IgD-negative memory B cell (primary cell): ENCODE results near the gene TRPV3. TPM values are rescaled to one million over a fixed set of nuclear protein-coding genes. Genes with fewer than 3 reads are reported as not detected.
"Not testable (repeated sequence)": the region's sequence is repeated elsewhere in the genome, so short reads cannot be mapped to it uniquely, and the experiment has no call there.

Experiments
- H3K27ac Mint-ChIP-seq, 3 donors: one replicate each; pipeline ENCODE4 v1.8.0; 2020 to 2022; ENCODE audit warnings: mild to moderate bottlenecking in 3 of 3, mixed read lengths in 3 of 3, moderate library complexity in 1 of 3
- H3K27me3 Mint-ChIP-seq: one replicate; pipeline ENCODE4 v1.8.0; 2021; ENCODE audit warnings: mixed read lengths
- H3K36me3 Mint-ChIP-seq: one replicate; pipeline ENCODE4 v1.8.0; 2020; ENCODE audit warnings: mild to moderate bottlenecking, mixed read lengths
- H3K4me1 Mint-ChIP-seq, 3 donors: one replicate each; pipeline ENCODE4 v1.8.0; 2020 to 2022; ENCODE audit warnings: mixed read lengths in 3 of 3, mild to moderate bottlenecking in 1 of 3
- H3K4me3 Mint-ChIP-seq, 4 donors: one replicate each; pipeline ENCODE4 v1.8.0; 2020 to 2022; ENCODE audit warnings: mild to moderate bottlenecking in 4 of 4, mixed read lengths in 4 of 4, moderate library complexity in 3 of 4
- H3K9me3 Mint-ChIP-seq, 3 donors: one replicate each; pipeline ENCODE4 v1.8.0; 2020 to 2021; ENCODE audit warnings: mixed read lengths in 3 of 3, mild to moderate bottlenecking in 1 of 3
- polyA plus RNA-seq: library from polyadenylated mRNA; unstranded; fragments of 300-500 nt; fragmentation: Illumina TruSeq; gene quantifications from one replicate; pipeline ENCODE4 v1.2.3, GENCODE V29; 2021

TRPV3 gene
- polyA plus RNA-seq, 1 donor from 2014 or later: 2.2 TPM

DNA sequence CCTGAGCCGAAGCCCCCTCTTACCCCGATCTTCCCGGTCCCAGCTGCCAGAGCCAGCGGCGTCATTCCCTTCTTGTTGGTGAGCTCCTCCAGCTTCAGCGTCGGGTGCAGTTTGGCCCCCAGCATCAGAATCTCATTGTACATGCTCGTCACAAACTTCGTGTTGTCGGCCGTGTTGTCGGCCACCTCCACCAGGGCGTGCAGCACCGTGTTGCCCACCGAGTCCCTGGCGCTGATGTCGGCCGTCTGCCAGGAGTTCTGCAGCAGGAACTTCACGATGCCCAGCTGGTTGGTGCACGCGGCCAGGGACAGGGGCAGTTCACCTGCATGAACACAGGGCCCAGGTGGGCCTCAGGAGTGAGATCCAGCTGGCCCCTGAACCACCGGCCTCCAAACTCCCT is 32.2 kb upstream of the TRPV3 start:
- Mint-ChIP-seq H3K27me3 (no peaks in the 10 kb centered on the region), H3K4me3 (no peak overlapping the region), H3K27ac (peak overlapping the region in 1 of 3 donors; percentile 50), H3K4me1 (peaks cover 0 to 1% (median 0%) of the 10 kb centered on the region in 3 donors), H3K36me3 (peaks cover 11% of the 10 kb centered on the region), H3K9me3 (no peaks in the 10 kb centered on the region)

DNA sequence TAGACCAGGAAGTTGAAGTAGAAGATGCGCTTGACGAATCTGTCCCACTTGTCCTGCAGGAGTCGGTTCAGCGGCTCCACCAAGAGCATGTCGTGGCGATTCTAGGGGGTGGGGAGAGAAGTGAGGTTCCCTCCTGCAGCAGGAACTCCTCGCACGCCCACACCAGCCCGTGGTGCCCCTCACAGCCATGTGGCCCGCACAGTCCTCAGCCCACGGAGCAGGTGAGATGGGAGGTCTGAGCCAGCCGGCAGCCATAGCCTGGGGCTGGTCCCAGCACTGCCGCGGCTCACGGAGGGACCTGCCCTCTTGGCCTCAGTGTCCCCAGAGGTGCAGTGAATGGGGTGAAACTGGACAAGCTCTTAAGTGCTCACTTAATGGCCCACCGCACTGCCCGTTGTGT is 28.2 kb upstream of the TRPV3 start:
- peaks cover 10% of the 10 kb centered on the region for H3K36me3 Mint-ChIP-seq
- no peaks in the 10 kb centered on the region for H3K9me3 Mint-ChIP-seq
- peak overlapping the region in 1 of 3 donors; percentile 32 for H3K27ac Mint-ChIP-seq
- H3K4me1 Mint-ChIP-seq: peaks cover 0 to 3% (median 0%) of the 10 kb centered on the region in 3 donors
- H3K27me3 Mint-ChIP-seq: no peaks in the 10 kb centered on the region
- H3K4me3 Mint-ChIP-seq: no peak overlapping the region

DNA sequence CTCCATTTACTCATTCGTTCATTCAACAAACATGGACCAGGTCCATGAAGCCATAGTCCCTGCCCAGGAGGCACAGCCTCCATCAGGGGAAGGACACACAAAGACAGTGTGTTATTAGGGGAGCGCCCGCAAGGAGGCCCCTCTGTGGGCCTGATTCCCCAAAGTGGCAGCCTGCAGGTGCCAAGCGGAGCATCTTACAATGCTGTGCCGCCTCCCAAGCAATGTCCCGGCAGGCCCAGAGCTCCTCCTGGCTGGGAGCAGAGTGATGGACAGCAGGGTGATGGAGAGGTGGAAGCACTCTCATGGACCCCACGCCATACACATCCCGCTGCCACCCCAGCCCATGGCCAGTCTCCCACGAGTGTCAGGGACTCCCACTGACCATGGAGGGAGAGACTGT is 25.8 kb upstream of the TRPV3 start:
- Mint-ChIP-seq H3K4me1 (peaks cover 0 to 2% (median 0%) of the 10 kb centered on the region in 3 donors), H3K4me3 (no peak overlapping the region), H3K36me3 (peaks cover 6% of the 10 kb centered on the region), H3K27ac (peak overlapping the region in 1 of 3 donors; percentile 80), H3K9me3 (no peaks in the 10 kb centered on the region), H3K27me3 (no peaks in the 10 kb centered on the region)

DNA sequence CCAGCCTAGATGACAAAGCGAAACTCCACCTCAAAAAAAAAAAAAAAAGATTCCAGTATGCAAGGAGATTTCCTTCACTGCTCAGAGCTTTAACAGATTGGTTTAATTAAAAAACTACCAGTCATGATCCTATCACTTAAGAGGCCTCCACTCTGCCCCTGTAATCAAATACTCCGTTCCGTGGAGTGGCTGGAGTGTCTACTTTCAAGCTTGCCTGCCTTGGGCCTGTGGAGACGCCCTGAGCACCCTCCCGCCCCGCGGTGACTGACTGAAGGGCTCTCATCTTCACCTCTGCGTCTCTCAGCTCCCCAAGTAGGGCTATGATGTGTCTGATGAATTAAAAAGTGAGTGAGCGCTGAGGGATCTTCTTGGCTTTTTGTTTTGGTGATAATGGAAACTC is 25.3 kb upstream of the TRPV3 start:
- Mint-ChIP-seq H3K36me3 (peaks cover 6% of the 10 kb centered on the region), H3K4me3 (no peak overlapping the region), H3K27me3 (no peaks in the 10 kb centered on the region), H3K4me1 (peaks cover 0 to 2% (median 0%) of the 10 kb centered on the region in 3 donors), H3K27ac (peak overlapping the region in 1 of 3 donors; percentile 80), H3K9me3 (no peaks in the 10 kb centered on the region)

DNA sequence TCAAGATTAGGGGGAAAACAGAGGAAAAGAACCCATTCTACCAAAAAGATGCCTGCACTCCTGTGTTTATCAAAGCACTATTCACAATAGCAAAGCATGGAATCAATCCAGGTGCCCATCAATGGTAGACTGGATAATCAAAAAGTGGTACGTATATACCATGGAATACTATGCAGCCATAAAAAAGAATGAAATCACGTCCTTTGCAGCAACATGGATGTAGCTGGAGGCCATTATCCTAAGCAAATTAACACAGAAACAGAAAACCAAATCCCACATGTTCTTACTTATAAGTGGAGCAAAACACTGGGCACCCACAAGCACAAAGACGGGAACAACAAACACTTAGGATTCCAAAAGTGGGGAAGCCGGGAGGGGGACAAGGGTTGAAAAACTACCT is 21.1 kb upstream of the TRPV3 start:
- not testable (repeated sequence) for H3K27me3 Mint-ChIP-seq, H3K4me1 Mint-ChIP-seq, H3K27ac Mint-ChIP-seq, H3K36me3 Mint-ChIP-seq, H3K9me3 Mint-ChIP-seq
- H3K4me3 Mint-ChIP-seq: peak overlapping the region in 1 of 4 donors; percentile 31

DNA sequence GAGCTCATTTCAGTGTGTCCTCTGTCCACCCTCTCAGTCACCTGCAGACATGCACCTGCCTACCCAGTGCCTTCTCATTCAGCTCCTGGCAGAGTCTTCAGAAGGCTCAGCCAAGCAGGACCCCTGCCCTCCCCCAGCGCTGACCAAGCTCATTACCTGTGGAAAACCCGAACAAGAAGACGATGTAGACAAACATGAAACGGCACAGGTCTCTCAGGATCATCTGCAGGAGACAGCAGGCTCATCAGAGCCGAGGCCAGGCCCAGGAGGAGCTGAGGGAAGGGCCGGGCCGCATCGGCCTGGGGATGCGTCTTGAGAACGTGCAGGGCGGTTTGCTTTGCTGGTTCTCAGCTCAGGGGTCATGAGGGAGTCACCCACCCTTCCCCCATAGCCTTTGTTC is 19.4 kb upstream of the TRPV3 start:
- Mint-ChIP-seq H3K27me3 (no peaks in the 10 kb centered on the region), H3K36me3 (peaks cover 9% of the 10 kb centered on the region), H3K4me1 (peaks cover 0 to 2% (median 0%) of the 10 kb centered on the region in 3 donors), H3K4me3 (peak overlapping the region in 1 of 4 donors; percentile 21), H3K27ac (peak overlapping the region in 1 of 3 donors; percentile 39), H3K9me3 (no peaks in the 10 kb centered on the region)

DNA sequence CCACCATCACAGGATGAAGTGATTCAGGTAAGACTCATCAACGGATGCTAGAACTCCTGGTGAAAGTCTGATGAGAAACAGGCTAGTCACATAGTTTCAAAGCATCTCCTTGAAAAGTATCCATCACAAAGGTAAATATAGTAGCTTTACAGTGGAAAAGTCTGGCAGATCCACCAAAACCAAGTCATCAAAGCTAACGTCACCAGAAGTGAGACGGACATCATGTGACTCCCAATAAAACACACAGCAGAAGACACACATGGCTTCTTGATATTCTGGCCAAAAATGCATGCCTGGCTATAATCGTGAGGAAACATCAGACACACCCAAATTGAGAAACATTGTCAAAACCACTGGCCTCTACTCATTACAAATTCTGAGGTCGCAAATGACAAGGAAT is 17.9 kb upstream of the TRPV3 start:
- H3K27ac Mint-ChIP-seq: no peak overlapping the region
- no peaks in the 10 kb centered on the region for H3K27me3 Mint-ChIP-seq
- H3K36me3 Mint-ChIP-seq: peaks cover 8% of the 10 kb centered on the region
- peaks cover 0 to 2% (median 0%) of the 10 kb centered on the region in 3 donors for H3K4me1 Mint-ChIP-seq
- no peak overlapping the region for H3K4me3 Mint-ChIP-seq
- no peaks in the 10 kb centered on the region for H3K9me3 Mint-ChIP-seq

DNA sequence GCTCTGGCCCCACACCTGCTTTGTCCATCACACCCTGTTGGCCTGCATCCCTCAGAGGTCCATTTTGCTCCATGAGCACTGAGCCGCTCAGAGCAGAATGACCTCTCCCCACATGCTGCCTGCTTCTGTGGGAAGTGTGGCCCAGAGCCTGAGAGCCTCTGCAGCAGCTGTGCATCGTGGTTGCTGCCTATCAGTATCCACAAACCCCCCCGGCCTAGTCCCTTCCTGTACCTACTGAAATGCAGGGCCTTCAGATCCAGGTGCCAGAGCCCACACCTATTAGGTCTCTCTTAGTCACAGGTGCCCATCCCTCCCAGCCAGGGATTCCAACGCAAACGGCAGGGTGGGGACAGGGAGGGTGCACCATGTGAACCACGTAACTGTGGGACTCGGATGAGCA is 16.6 kb upstream of the TRPV3 start:
- Mint-ChIP-seq H3K27ac (no peak overlapping the region), H3K27me3 (no peaks in the 10 kb centered on the region), H3K36me3 (peaks cover 12% of the 10 kb centered on the region), H3K4me3 (no peak overlapping the region), H3K4me1 (peaks cover 0 to 2% (median 0%) of the 10 kb centered on the region in 3 donors), H3K9me3 (no peaks in the 10 kb centered on the region)

DNA sequence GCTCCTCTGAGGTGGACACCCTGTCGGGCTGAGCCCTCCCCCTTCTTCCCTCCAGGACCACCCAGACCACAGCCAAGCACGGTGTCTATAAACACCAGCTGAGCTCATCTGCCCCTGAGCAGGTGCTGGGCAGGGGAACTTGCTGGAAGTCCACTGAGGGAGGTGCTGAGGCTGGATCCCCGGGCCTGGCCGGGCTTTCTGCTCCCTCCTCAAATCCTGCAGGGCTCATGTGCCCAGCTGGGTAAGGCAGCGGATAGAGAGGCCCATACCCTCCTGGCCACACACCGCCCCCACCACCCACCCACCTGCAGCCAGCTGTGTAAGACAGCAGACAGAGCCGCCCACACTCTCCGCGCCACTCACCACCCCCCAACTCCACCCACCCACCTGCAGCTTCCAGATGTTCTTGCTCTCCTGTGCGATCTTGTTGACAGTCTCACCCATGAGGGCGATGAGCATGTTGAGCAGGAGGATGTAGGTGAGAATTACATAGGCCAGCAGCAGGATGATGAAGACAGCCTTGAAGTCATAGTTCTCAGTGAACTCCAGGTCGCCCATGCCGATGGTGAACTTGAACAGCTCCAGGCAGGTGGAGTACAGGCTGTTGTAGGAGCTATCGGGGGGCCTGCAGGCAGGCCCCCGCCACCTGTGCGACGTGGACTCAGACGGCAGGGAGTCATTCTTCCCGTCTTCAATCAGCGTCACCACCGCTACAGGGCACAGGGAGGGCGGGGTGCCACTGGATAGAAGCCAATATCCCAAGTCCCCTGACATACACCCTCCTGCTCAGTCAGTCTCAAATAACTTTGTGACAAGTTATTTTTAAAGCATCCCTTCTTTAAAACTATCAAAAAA is 15.9 kb upstream of the TRPV3 start:
- no peak overlapping the region for H3K4me3 Mint-ChIP-seq

DNA sequence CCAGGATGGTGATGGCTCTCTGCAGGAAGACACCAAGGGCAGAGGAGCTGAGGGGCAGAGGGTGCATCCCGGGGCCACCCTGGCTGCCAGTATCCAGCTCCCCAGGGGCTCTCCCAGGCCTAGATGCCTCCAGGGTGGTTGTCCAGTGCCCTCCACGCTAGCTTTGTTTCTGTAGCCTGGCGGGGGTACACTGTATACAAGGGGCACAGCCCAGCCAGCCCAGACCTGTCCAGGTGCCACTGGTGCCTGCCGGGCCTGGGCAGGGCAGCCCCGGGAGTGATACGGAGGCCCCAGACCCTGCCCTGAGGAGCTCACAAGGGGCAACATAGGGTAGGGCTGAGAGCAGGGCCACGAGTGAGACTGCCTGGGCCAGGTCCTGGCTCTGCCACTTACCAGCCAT is 14.6 kb upstream of the TRPV3 start:
- no peak overlapping the region for H3K4me3 Mint-ChIP-seq
- H3K4me1 Mint-ChIP-seq: peaks cover 0 to 2% (median 0%) of the 10 kb centered on the region in 3 donors
- H3K27me3 Mint-ChIP-seq: no peaks in the 10 kb centered on the region
- no peaks in the 10 kb centered on the region for H3K9me3 Mint-ChIP-seq
- peaks cover 13% of the 10 kb centered on the region for H3K36me3 Mint-ChIP-seq
- H3K27ac Mint-ChIP-seq: no peak overlapping the region

More for the DNA sequence above, 15.9 kb upstream of the TRPV3 start:
- Mint-ChIP-seq H3K27me3 (no peaks in the 10 kb centered on the region), H3K4me1 (peaks cover 0 to 2% (median 0%) of the 10 kb centered on the region in 3 donors), H3K27ac (no peak overlapping the region), H3K9me3 (no peaks in the 10 kb centered on the region), H3K36me3 (peaks cover 10% of the 10 kb centered on the region)

DNA sequence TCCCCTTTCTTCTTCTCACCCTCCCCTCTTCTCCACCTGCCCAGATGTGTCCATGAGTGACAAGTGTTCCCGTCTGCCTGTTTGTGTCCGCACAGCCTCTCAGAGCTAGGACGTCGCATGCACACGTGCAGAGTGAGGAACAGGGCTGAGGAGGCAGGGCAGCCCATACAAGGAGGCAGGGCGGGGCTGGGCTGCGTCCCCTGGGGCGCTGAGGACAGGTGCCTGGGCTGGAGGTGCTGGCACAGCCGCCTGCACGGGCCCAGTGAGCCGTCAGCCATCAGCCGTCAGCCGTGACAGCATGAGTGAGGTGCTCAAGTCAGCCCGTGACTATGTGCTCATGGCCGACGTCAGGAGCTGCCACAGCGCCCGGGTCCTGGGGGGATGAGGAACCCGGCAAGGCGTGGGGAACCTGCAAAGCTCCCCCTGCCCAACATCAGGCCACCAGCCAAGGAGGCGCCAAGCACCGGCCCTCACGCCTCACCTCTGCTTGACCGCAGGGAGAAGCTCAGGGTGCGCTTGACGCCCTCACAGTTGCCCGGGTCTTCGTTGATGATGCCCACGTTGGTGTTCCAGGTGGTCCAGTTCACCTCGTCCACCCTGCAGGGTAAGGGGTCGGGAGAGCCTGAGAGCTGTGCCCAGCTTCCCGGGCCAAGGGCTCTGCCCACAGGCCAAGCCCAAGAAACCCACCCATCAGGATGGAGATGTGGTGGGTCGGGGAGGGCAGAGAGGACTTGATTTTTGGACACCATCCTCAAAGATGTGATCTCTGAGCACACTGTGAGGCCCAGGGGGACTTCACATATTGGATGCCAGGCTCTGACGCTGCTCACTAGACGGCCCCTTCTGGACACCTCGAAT is 13.7 kb upstream of the TRPV3 start:
- no peaks in the 10 kb centered on the region for H3K9me3 Mint-ChIP-seq
- peaks cover 13% of the 10 kb centered on the region for H3K36me3 Mint-ChIP-seq
- no peaks in the 10 kb centered on the region for H3K27me3 Mint-ChIP-seq
- H3K4me1 Mint-ChIP-seq: peaks cover 0 to 2% (median 0%) of the 10 kb centered on the region in 3 donors
- no peak overlapping the region for H3K27ac Mint-ChIP-seq
- no peak overlapping the region for H3K4me3 Mint-ChIP-seq

DNA sequence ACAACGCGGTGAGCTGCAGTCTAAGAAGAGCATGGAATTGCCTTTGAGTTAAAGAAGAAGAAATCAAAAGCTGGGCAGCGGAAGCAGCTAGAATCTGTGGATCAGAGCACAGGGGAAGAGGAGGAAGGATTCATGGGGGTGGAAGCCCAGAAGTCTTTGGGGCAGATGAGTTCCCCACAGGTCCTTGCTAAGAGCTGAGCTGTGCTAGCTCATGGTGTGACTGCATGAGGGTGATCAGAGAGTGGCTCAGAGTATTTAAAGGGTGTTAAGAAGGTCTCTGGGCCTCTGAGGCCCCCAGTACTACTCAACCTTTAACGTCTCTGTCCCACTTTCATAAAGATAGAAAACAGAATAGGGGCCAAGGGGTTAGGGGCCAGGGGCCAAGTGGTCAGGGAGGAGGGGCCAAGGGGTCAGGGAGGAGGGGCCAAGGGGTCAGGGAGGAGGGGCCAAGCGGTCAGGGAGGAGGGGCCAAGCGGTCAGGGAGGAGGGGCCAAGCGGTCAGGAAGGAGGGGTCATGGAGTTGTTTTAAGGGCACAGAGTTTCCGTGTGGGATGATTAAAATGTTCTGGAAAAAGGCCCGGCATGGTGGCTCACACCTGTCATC is 12.0 kb upstream of the TRPV3 start:
- Mint-ChIP-seq H3K9me3 (no peaks in the 10 kb centered on the region), H3K27me3 (no peaks in the 10 kb centered on the region), H3K36me3 (peaks cover 11% of the 10 kb centered on the region), H3K4me3 (no peak overlapping the region), H3K4me1 (peaks cover 0 to 2% (median 0%) of the 10 kb centered on the region in 3 donors), H3K27ac (peak overlapping the region in 1 of 3 donors; percentile 89)

DNA sequence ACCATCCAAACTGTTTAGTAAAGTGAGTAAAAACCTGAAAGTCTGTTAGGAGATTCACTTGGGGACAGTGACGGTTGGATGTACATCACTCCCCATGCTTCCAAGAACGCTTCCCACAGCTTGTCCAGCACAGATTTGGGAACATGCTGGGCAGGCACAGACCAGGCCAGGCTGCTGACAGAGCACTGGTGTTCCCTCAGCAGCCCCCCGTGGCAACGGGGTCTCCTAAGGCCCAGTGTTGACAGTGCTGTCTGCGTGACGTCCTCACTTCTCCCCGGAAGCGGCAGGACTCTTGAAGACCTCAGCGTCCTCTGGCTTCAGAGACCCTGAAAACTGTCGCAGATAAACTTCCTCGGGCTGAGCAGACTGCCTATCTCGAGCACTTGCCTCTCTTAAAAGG is 8.9 kb upstream of the TRPV3 start:
- Mint-ChIP-seq H3K27ac (no peak overlapping the region), H3K36me3 (peaks cover 11% of the 10 kb centered on the region), H3K4me1 (peaks cover 7 to 10% (median 9%) of the 10 kb centered on the region in 3 donors), H3K27me3 (no peaks in the 10 kb centered on the region), H3K9me3 (no peaks in the 10 kb centered on the region), H3K4me3 (no peak overlapping the region)

DNA sequence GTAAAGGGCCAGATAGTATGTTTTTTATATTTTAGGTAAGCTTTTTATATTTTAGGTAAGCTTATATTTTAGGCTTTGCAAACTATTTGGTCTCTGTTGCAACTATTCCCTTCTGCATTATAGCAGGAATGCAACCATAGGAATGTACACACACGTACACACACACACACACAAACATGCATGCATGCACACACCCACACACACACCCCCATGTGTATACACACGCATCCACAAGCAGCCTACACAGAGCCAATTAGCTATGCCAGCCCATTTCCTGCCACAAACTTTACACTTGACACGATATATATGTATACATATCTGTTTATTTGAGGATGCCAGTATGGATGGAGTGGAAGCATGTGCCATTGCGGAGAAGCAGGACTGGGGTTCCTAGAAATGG is 7.5 kb upstream of the TRPV3 start:
- Mint-ChIP-seq H3K9me3 (no peaks in the 10 kb centered on the region), H3K4me1 (peaks cover 6 to 10% (median 9%) of the 10 kb centered on the region in 3 donors), H3K27me3 (no peaks in the 10 kb centered on the region), H3K27ac (no peak overlapping the region), H3K36me3 (peaks cover 9% of the 10 kb centered on the region), H3K4me3 (no peak overlapping the region)

DNA sequence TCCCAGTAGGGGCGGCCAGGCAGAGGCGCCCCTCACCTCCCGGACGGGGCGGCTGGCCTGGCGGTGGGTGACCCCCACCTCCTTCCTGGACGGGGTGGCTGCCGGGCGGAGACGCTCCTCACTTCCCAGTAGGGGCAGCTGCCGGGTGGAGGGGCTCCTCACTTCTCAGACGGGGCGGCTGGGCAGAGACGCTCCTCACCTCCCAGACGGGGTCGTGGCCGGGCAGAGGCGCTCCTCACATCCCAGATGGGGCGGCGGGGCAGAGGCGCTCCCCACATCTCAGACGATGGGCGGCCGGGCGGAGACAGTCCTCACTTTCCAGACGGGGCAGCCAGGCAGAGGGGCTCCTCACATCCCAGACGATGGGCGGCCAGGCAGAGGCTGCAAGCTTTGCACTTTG is 6.6 kb upstream of the TRPV3 start:
- not testable (repeated sequence) for H3K27ac Mint-ChIP-seq, H3K4me3 Mint-ChIP-seq, H3K36me3 Mint-ChIP-seq, H3K4me1 Mint-ChIP-seq, H3K9me3 Mint-ChIP-seq, H3K27me3 Mint-ChIP-seq
